Hematopoietic multipotent progenitor cell treated with erythropoietin and hydrocortisone succinate and interleukin-3 and kit ligand, for 17 days (in vitro differentiated cells): ENCODE data around the gene PNRC1.
"Not testable (repeated sequence)": the region's sequence is repeated elsewhere in the genome, so short reads cannot be mapped to it uniquely, and the experiment has no call there.

ENCODE experiments used
- DNase-seq: peaks from one replicate; pipeline ENCODE4 v3.0.0-alpha.2; 2015; ENCODE audit warnings: low spot score

Gene PNRC1

GRCh38 chr6:89080281-89081128, at the start of gene PNRC1:
Gene PNRC1 (plus strand): TSS chr6:89080751. CDS start chr6:89080895, 144 bp downstream.
- peak; percentile 100 for DNase-seq

GRCh38 chr6:89032599-89032998, 48.0 kb upstream of the PNRC1 start:
- DNase-seq: no peak

- DNase-seq: no peak
These were observed 47.1 kb upstream of the PNRC1 start for GRCh38 chr6:89033461-89033860.

- not testable (repeated sequence) for DNase-seq
These were observed 46.4 kb upstream of the PNRC1 start for GRCh38 chr6:89034116-89034515.

GRCh38 chr6:89034586-89035251, 45.8 kb upstream of the PNRC1 start:
- no peak for DNase-seq

GRCh38 chr6:89035252-89036101, 45.1 kb upstream of the PNRC1 start:
- no peak for DNase-seq

- DNase-seq: no peak
These were observed 43.2 kb upstream of the PNRC1 start for GRCh38 chr6:89037141-89037900.

GRCh38 chr6:89037901-89038293, 42.7 kb upstream of the PNRC1 start:
- not testable (repeated sequence) for DNase-seq

GRCh38 chr6:89042664-89043063, 37.9 kb upstream of the PNRC1 start:
- no peak for DNase-seq

- no peak for DNase-seq
These were observed 36.1 kb upstream of the PNRC1 start for GRCh38 chr6:89044328-89045010.

GRCh38 chr6:89045011-89045387, 35.6 kb upstream of the PNRC1 start:
- DNase-seq: no peak

- DNase-seq: no peak
These were observed 35.0 kb upstream of the PNRC1 start for GRCh38 chr6:89045576-89045975.

- no peak for DNase-seq
These were observed 33.1 kb upstream of the PNRC1 start for GRCh38 chr6:89047473-89047872.

GRCh38 chr6:89048288-89048923, 32.1 kb upstream of the PNRC1 start:
- DNase-seq: no peak

- no peak for DNase-seq
These were observed 31.6 kb upstream of the PNRC1 start for GRCh38 chr6:89048985-89049384.

- no peak for DNase-seq
These were observed 30.4 kb upstream of the PNRC1 start for GRCh38 chr6:89050155-89050554.

GRCh38 chr6:89050697-89051096, 29.9 kb upstream of the PNRC1 start:
- DNase-seq: no peak

- no peak for DNase-seq
These were observed 28.9 kb upstream of the PNRC1 start for GRCh38 chr6:89051676-89052075.

- no peak for DNase-seq
These were observed 26.3 kb upstream of the PNRC1 start for GRCh38 chr6:89054208-89054607.

- DNase-seq: no peak
These were observed 22.8 kb upstream of the PNRC1 start for GRCh38 chr6:89057759-89058158.

- DNase-seq: no peak
These were observed 21.9 kb upstream of the PNRC1 start for GRCh38 chr6:89058627-89059026.
